HEK293T (cell line): ENCODE measurements around the gene MPZL1.

Experiments
- BHLHE40 ChIP-seq: fragments of 450-650 bp; IDR thresholded peaks from 2 replicates; pipeline ENCODE4 v1.6.1; 2016; ENCODE audit warnings: mild to moderate bottlenecking, moderate library complexity, borderline replicate concordance
- FOXM1 ChIP-seq: fragments of 450-650 bp; IDR thresholded peaks from 2 replicates; pipeline ENCODE4 v1.6.1; 2017; ENCODE audit warnings: mild to moderate bottlenecking, borderline replicate concordance
- NFRKB ChIP-seq: fragments of 450-650 bp; IDR thresholded peaks from 2 replicates; pipeline ENCODE4 v1.6.1; 2016; ENCODE audit warnings: mild to moderate bottlenecking, moderate library complexity
- PKNOX1 ChIP-seq: fragments of 450-650 bp; IDR thresholded peaks from 2 replicates; pipeline ENCODE4 v1.6.1; 2016
- SUZ12 ChIP-seq: fragments of 450-650 bp; IDR thresholded peaks from 2 replicates; pipeline ENCODE4 v1.6.1; 2016; ENCODE audit warnings: mild to moderate bottlenecking

GRCh38 chr1:167775178-167775577 lies 53.4 kb downstream of the MPZL1 start:
- TF ChIP-seq SUZ12 (no peak), FOXM1 (no peak), BHLHE40 (no peak), PKNOX1 (no peak), NFRKB (no peak)
